ENCODE measurements around the gene LBP.

DNA sequence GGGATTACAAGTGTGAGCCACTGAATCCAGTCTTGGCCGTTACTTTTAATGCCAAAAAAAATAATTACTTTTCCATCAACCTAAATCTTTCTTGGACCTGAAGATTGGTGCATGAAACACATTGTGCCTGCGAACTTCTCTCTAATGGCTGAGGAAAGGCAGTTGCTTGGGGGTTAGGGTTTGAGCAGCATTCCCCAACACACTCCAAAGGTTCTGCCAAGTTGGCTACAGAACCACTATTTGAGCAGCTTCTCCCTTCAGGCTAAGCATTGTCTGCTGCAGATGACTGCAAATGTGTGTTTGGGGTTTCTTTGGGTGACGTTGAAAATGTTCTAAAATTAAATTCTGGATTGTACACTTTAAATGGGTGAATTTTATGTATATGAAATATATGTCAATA, 6.3 kb upstream of the LBP start:
- TF ChIP-seq, protein P1, sequence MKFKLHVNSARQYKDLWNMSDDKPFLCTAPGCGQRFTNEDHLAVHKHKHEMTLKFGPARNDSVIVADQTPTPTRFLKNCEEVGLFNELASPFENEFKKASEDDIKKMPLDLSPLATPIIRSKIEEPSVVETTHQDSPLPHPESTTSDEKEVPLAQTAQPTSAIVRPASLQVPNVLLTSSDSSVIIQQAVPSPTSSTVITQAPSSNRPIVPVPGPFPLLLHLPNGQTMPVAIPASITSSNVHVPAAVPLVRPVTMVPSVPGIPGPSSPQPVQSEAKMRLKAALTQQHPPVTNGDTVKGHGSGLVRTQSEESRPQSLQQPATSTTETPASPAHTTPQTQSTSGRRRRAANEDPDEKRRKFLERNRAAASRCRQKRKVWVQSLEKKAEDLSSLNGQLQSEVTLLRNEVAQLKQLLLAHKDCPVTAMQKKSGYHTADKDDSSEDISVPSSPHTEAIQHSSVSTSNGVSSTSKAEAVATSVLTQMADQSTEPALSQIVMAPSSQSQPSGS (CRISPR knock-in tag; IDR thresholded peaks at IDR 0.05): no peak
- no peak for TF ChIP-seq CREB1 (IDR thresholded peaks at IDR 0.05)
- no peak for TF ChIP-seq CREB1 (CRISPR knock-in tag; IDR thresholded peaks at IDR 0.05)
- no peak for TF ChIP-seq ZNF639 (CRISPR knock-in tag; conservative IDR thresholded peaks at IDR 0.05)
- TF ChIP-seq CEBPB (IDR thresholded peaks at IDR 0.05; ENCODE audit: borderline replicate concordance, low read depth, low read length): no peak
- no peak for TF ChIP-seq ZFP62 (CRISPR knock-in tag; IDR thresholded peaks at IDR 0.05)
- no peak for TF ChIP-seq POLR2A (IDR thresholded peaks at IDR 0.05; ENCODE audit: insufficient read depth in 1 of 2, low read depth in 2 of 2, low read length in 2 of 2)
- TF ChIP-seq, protein P2, sequence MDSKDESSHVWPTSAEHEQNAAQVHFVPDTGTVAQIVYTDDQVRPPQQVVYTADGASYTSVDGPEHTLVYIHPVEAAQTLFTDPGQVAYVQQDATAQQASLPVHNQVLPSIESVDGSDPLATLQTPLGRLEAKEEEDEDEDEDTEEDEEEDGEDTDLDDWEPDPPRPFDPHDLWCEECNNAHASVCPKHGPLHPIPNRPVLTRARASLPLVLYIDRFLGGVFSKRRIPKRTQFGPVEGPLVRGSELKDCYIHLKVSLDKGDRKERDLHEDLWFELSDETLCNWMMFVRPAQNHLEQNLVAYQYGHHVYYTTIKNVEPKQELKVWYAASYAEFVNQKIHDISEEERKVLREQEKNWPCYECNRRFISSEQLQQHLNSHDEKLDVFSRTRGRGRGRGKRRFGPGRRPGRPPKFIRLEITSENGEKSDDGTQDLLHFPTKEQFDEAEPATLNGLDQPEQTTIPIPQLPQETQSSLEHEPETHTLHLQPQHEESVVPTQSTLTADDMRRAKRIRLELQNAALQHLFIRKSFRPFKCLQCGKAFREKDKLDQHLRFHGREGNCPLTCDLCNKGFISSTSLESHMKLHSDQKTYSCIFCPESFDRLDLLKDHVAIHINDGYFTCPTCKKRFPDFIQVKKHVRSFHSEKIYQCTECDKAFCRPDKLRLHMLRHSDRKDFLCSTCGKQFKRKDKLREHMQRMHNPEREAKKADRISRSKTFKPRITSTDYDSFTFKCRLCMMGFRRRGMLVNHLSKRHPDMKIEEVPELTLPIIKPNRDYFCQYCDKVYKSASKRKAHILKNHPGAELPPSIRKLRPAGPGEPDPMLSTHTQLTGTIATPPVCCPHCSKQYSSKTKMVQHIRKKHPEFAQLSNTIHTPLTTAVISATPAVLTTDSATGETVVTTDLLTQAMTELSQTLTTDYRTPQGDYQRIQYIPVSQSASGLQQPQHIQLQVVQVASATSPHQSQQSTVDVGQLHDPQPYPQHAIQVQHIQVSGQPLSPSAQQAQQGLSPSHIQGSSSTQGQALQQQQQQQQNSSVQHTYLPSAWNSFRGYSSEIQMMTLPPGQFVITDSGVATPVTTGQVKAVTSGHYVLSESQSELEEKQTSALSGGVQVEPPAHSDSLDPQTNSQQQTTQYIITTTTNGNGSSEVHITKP (CRISPR knock-in tag; IDR thresholded peaks at IDR 0.05; ENCODE audit: low read depth): no peak
- TF ChIP-seq ZBTB33 (CRISPR knock-in tag; IDR thresholded peaks at IDR 0.05): no peak
- no peak for TF ChIP-seq RCOR2 (CRISPR knock-in tag; IDR thresholded peaks at IDR 0.05)
